Epithelial cell of esophagus (primary cell): Measurements from ENCODE around the gene SGPL1.

Source experiments
- DNase-seq: peaks from one replicate; pipeline ENCODE4 v3.0.0; 2010; ENCODE audit warnings: low read depth
- H3K4me3 ChIP-seq: 2 replicates; pipeline ENCODE4 v1.5.1; 2011; ENCODE audit warnings: mild to moderate bottlenecking, low read length, control low read depth
- TF ChIP-seq, protein P1 (sequence below): IDR thresholded peaks from 2 replicates; pipeline ENCODE4 v1.5.1; 2011; ENCODE audit warnings: low read depth, mild to moderate bottlenecking, low read length, control low read depth, inconsistent platforms; ENCODE audit not compliant: insufficient read depth; ENCODE audit errors: missing control alignments

Gene SGPL1

DNA sequence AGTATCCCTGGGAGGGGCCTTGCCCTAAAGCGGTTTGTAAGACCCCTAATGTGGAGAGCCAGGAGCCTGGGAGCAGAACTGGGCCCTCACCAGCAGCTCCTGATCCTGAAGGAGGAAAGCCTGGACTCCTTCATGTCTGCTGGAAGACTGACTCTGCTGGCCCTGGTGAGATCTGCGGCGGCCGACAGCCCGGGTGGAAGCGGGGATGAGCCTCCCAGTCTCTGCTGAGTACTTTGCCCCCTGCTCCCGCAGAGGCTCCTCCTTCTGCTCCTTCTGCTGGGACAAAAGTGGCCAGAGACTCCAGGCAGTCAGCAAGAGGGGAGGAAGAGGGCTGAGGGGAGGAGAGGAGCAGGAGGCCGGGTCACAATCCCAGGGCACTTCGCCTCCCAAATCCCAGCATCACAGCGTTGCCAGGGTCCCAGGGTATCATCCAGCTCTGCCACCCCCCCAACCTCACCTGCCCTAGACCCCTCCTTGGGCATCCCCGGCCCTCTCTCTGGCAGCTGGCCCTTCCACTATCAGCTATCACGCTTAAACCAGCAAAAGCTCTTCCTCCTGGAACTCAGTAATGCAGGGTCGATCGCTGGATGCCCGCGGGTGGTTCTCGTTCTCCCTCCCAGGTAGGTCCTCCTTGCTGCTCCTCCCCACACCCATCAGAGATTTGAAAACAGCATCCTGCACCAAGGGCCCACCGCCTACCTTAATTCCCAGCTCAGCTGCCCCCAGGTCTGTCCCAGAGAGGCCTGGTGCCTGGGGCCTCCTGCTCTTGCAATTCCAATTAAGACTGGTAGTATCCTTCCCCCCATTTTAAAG is 38.5 kb upstream of the SGPL1 start:
- no peak overlapping the region for H3K4me3 ChIP-seq
- DNase-seq = no peak
- TF ChIP-seq, protein P1, sequence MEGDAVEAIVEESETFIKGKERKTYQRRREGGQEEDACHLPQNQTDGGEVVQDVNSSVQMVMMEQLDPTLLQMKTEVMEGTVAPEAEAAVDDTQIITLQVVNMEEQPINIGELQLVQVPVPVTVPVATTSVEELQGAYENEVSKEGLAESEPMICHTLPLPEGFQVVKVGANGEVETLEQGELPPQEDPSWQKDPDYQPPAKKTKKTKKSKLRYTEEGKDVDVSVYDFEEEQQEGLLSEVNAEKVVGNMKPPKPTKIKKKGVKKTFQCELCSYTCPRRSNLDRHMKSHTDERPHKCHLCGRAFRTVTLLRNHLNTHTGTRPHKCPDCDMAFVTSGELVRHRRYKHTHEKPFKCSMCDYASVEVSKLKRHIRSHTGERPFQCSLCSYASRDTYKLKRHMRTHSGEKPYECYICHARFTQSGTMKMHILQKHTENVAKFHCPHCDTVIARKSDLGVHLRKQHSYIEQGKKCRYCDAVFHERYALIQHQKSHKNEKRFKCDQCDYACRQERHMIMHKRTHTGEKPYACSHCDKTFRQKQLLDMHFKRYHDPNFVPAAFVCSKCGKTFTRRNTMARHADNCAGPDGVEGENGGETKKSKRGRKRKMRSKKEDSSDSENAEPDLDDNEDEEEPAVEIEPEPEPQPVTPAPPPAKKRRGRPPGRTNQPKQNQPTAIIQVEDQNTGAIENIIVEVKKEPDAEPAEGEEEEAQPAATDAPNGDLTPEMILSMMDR = no peak

DNA sequence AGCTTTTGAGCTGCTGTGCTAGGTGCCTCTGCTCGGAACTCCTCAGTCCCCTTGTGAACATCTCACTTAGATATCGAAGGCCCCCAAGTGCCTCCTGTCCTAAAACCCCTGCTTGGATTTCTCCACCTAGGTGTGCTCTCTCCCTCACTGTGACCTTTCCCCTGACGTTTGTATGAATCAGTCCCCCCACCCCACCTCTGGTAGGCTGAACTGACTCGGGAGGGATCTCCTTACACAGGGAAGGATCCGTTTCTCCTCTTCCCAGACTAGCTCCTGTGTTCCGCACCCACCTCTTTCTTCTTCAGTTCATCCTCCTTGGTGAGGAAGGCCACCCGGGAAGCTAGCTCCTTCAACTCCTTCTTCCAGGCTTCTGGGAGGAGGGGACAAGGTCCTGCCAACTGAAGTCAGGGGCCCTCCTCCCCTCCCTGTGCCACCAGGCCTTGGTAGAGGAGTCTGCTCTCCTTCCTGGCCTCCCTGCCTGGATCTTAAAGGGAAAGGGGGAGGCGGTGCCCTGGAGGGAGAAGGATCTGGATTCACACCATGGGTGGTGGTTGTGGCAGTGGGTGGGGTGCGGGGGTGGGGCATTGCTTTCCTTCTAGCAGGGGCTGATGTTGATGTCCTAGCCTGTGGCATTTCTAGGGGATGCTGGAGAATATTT is 37.4 kb upstream of the SGPL1 start:
- TF ChIP-seq, protein P1 = no peak
- H3K4me3 ChIP-seq = no peak overlapping the region
- DNase-seq = no peak

DNA sequence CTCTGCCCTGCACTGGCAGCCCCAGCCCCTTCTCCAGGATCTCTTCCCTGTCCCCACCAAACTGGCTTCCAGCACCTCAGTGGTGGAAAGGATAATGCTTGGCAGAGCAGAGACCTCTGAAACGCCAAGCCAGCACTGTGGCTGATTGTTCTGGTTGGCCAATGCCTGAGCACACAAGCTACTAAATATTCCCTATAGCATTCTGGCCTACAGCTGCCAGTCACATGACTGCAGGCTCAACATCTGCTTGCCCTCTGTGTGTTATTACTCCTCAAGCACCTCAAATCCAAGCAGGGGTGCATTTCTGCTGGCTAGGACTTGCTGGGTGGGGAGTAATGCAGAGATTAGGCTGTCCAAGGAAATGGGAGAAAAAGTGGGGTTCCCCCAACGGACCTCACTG is 36.7 kb upstream of the SGPL1 start:
- TF ChIP-seq, protein P1 = no peak
- H3K4me3 ChIP-seq = no peak overlapping the region
- no peak for DNase-seq

DNA sequence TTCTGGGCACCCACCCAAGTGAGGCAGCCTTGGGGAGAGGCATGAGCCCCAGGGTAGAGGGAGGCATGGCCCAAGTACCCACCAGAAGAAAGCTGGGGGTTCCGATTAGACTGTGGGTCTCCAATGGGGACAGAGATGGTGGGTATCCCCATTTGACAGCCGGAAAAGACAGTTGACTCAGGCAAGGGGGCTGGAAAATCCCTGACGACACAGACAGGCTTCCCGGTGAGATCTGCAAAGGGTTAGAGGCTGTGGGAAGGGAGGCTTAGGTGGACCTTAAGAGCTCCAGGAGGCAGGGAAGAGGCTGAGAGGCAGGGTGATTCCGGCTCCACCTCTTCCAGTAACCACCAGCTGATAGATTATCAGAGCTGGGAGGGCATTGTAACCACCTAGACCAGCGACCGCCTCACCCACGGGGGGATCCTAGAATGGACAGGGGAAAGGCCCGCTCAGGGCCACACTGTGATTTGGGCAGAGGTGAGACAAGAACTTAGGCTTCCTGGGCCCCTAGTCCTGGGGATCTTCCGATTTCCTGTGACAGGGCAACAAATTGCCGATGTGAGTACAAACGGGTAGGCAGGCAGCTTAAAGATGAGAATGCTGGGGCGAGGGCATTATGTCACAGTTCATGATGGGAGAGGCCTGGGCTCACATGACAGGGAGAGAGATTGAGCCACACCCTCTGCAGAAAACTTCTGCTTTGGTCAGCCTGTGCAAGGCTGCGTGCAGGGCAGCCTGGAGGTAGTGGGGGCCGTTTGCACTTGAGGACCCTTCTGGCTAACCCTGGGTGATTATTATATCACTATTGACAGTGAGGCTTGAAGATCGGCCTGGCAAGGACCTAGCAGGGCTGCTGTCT is 36.0 kb upstream of the SGPL1 start:
- no peak overlapping the region for H3K4me3 ChIP-seq
- DNase-seq = peak; percentile 29
- TF ChIP-seq, protein P1 = no peak

DNA sequence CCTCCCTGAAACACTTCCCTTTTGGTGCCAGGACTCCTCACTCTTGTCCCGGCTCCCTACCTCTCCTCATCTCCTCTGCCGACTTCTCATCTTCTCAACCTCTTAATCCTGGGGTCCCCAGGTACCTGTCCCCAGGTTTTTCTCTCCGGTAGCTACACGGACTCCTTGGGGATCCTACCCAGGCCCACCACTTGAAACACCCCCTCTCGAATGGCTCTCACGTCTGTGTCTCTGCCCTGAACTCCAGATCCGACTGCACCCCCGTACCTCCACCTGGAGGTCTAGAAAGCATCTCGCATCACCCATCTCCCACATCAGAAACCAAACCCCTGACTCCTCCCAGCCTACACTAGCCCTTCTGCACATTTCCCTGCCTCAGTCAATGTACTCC is 35.4 kb upstream of the SGPL1 start:
- no peak overlapping the region for H3K4me3 ChIP-seq
- TF ChIP-seq, protein P1 = no peak
- DNase-seq = no peak

DNA sequence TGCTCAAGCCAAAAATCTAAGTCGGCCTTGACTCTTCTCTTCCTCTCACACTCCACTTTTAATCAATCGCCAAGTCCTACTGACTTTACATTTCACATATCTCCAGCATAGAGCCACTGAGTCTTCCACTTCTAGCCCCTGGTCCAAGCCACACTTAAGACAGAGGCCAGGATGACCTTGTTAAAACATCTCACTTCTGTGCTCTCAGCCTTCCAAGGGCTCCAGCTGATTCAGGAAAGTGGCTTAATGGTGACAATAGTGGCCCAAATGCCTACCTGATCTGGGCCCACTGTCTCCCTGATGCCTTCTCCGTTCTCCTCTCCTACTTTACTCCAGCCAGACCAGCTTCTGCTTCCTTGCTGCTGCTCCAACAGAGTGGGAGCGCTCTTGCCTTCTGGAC is 35.0 kb upstream of the SGPL1 start:
- TF ChIP-seq, protein P1 = no peak
- no peak for DNase-seq
- H3K4me3 ChIP-seq = no peak overlapping the region
